GM03348 (cell line): ENCODE data around the gene PPP6R1.
A peak's percentile ranks its signal among the peaks of the same experiment; 100 is the strongest.

Source experiments
- DNase-seq: peaks from one replicate; pipeline ENCODE4 v3.0.0; 2012; ENCODE audit warnings: low spot score

PPP6R1 gene

GRCh38 chr19:55259540-55260210 is 858 bp upstream of the PPP6R1 start:
- DNase-seq: no peak

GRCh38 chr19:55258476-55258827 is 365 bp downstream of the PPP6R1 start:
- peak; percentile 80 for DNase-seq

- DNase-seq: peak; percentile 48
Measured at GRCh38 chr19:55257461-55258420, 1.1 kb downstream of the PPP6R1 start.

GRCh38 chr19:55256562-55257460 is 2.0 kb downstream of the PPP6R1 start:
- DNase-seq: no peak

- DNase-seq: no peak
Measured at GRCh38 chr19:55255618-55256423, 3.0 kb downstream of the PPP6R1 start.

- no peak for DNase-seq
Measured at GRCh38 chr19:55254625-55254977, 4.2 kb downstream of the PPP6R1 start.

- DNase-seq: no peak
Measured at GRCh38 chr19:55253842-55254624, 4.8 kb downstream of the PPP6R1 start.

- DNase-seq: no peak
Measured at GRCh38 chr19:55252760-55253663, 5.8 kb downstream of the PPP6R1 start.

GRCh38 chr19:55251341-55252081 is 7.3 kb downstream of the PPP6R1 start:
- DNase-seq: no peak

- no peak for DNase-seq
Measured at GRCh38 chr19:55250262-55251036, 8.4 kb downstream of the PPP6R1 start.

- no peak for DNase-seq
Measured at GRCh38 chr19:55249841-55250240, 9.0 kb downstream of the PPP6R1 start.

GRCh38 chr19:55248704-55249103 is 10.1 kb downstream of the PPP6R1 start:
- DNase-seq: no peak

- DNase-seq: no peak
Measured at GRCh38 chr19:55248166-55248675, 10.6 kb downstream of the PPP6R1 start.

GRCh38 chr19:55247621-55248099 is 11.2 kb downstream of the PPP6R1 start:
- DNase-seq: no peak

- DNase-seq: no peak
Measured at GRCh38 chr19:55246462-55247451, 12.1 kb downstream of the PPP6R1 start.

- no peak for DNase-seq
Measured at GRCh38 chr19:55245236-55245904, 13.4 kb downstream of the PPP6R1 start.
